Aorta (tissue), 5 donors: ENCODE measurements around the gene DSCAML1. TPM values are rescaled to one million over a fixed set of nuclear protein-coding genes. Genes with fewer than 3 reads are reported as not detected.

Experiments used
- ATAC-seq: fragments of 200-7000 bp; cut with Tn5 transposase; one replicate; pipeline ENCODE4 v1.9.1; 2022; ENCODE audit warnings: moderate library complexity; ENCODE audit not compliant: low FRiP score
- DNase-seq, 2 donors: peaks; one replicate each; pipeline ENCODE4 v3.0.0-alpha.2; 2020
- H3K27ac ChIP-seq, 2 donors: one replicate each; pipeline ENCODE4 v1.5.1; 2013; ENCODE audit warnings: low read length in 2 of 2, mild to moderate bottlenecking in 2 of 2, moderate library complexity in 2 of 2, control low read depth in 1 of 2, inconsistent platforms in 1 of 2, low read depth in 1 of 2
- H3K27me3 ChIP-seq, 2 donors: one replicate each; pipeline ENCODE4 v1.6.1; 2013; ENCODE audit warnings: control low read depth in 1 of 2, low read length in 1 of 2, mild to moderate bottlenecking in 1 of 2, moderate library complexity in 1 of 2; ENCODE audit not compliant: insufficient read depth in 2 of 2, control insufficient read depth in 1 of 2
- H3K36me3 ChIP-seq, 2 donors: one replicate each; pipeline ENCODE4 v1.6.1; 2013; ENCODE audit warnings: control low read depth in 1 of 2, low read length in 1 of 2, mild to moderate bottlenecking in 1 of 2; ENCODE audit not compliant: insufficient read depth in 2 of 2, control insufficient read depth in 1 of 2
- H3K4me1 ChIP-seq, 2 donors: one replicate each; pipeline ENCODE4 v1.6.1; 2013; ENCODE audit warnings: low read length in 2 of 2, control low read depth in 1 of 2, mild to moderate bottlenecking in 1 of 2, moderate library complexity in 1 of 2; ENCODE audit not compliant: insufficient read depth in 2 of 2, control insufficient read depth in 1 of 2
- H3K4me3 ChIP-seq, 2 donors: one replicate each; pipeline ENCODE4 v1.5.1; 2013; ENCODE audit warnings: low read length in 2 of 2, control low read depth in 1 of 2, mild to moderate bottlenecking in 1 of 2
- H3K9me3 ChIP-seq: one replicate; pipeline ENCODE4 v1.6.1; 2013; ENCODE audit warnings: mild to moderate bottlenecking, low read length; ENCODE audit not compliant: control insufficient read depth
- WGBS, 2 donors: extraction: QIAGEN DNeasy Blood & Tissue Kit; methylation state at CpG; one replicate each; pipeline ENCODE4 v1.1.7; 2013; 5-methylcytosine and 5-hydroxymethylcytosine counted together
- intact Hi-C, 2 donors: fragments of 100-400 bp; cut with DNase I; formaldehyde crosslinking; loops; one replicate each; pipeline versions ENCODE4 v1.14.2 to v1.15.0; 2022
- polyA plus RNA-seq, 2 donors: library from polyadenylated mRNA; stranded (reverse); fragments of 200-250 nt; gene quantifications; one replicate each; pipeline ENCODE4 v1.2.3, GENCODE V29; 2013
- total RNA-seq, 2 donors: library from RNA; stranded (reverse); fragmentation: NEBNext Ultra II Directional; extraction: Animal tissue kit (Norgen Biotek cat#: 25700); gene quantifications; one replicate each; pipeline ENCODE4 v1.2.1, GENCODE V29; 2021
- donor health status: healthy with polysubstance abuse.
- donor health status: Bipolar disorder and iron deficiency.
- donor health status: DM: no; HTN: no; CAD: no.
- donor health status: DM: no; HTN: no; CAD: no.
- donor health status: DM: yes; HTN: yes; CAD: no.

DSCAML1 gene
- total and polyA plus RNA-seq, 4 donors, result 0.13 to 2.2 (median 0.58) TPM; not detected in 1

DNA sequence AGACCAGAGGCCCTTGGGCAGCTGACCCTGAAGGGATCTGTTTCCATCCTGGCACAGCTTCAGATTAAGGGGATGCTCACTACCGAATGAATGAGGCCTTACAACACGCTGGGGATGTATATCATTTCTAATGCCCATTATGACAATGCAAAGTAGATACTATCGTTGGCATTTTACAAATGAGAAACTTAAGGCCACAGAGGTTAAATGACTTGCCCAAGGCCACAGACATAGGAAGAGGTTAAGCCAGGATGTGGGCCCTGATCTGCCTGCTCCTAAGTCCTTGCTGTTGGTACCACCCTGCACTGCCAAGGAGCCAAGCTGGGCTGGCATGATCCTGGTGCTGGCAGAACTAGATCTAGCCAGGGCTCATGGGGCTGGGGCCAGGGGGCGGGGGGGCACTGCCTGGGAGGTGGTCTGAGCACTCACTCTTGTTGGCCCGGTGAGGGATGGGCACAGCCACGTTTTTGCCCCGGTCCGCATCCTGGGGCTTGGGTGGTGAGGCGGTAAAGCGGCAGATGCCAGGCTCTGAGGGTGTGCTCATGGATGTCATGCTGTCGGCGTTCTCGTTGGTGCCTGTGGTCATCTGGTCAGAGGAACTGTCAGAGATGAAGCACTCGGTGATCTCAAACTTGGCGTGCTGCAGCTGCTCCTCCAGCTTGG lies 366.6 kb downstream of the DSCAML1 start:
- no peak for ATAC-seq
- DNase-seq, result peak in 1 of 2 donors; percentile 62
- Histone ChIP-seq H3K4me3 (no peak overlapping the region), H3K27me3 (no peaks in the 10 kb centered on the region), H3K9me3 (no peaks in the 10 kb centered on the region), H3K27ac (no peak overlapping the region), H3K4me1 (no peaks in the 10 kb centered on the region), H3K36me3 (no peaks in the 10 kb centered on the region)
- intact Hi-C loops, result no loop called here
- 88 to 93% methylated on average over 15 of the region's 15 CpGs for WGBS, 2 donors

DNA sequence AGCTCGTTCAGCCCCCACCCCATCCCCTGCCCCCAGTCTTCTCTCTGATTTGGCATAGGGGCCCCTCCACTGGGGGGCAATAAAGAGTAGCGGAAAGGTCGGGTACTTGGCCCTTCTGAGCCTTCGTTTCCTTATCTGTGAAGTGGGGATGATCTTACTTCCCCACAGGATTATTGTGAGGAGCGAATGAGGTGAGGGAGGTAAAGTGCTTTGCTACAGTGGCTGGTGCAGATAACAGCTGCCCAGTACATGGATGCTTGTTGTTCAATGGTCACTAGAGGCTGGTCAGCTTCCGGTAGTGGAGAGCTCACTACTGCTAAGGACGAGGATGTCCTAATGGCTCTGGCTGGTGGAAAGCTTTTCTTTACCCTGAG lies 368.2 kb downstream of the DSCAML1 start:
- Histone ChIP-seq H3K4me3 (no peak overlapping the region), H3K27me3 (no peaks in the 10 kb centered on the region), H3K4me1 (no peaks in the 10 kb centered on the region), H3K9me3 (no peaks in the 10 kb centered on the region), H3K27ac (no peak overlapping the region), H3K36me3 (no peaks in the 10 kb centered on the region)
- 76 to 82% methylated on average over 7 of the region's 7 CpGs for WGBS, 2 donors
- peak in 1 of 2 donors; percentile 10 for DNase-seq
- intact Hi-C loops, result loop anchor here (5.0 kb wide), 1 partner anchor 388 kb away; no protein-coding TSS in a partner anchor
- no peak for ATAC-seq

DNA sequence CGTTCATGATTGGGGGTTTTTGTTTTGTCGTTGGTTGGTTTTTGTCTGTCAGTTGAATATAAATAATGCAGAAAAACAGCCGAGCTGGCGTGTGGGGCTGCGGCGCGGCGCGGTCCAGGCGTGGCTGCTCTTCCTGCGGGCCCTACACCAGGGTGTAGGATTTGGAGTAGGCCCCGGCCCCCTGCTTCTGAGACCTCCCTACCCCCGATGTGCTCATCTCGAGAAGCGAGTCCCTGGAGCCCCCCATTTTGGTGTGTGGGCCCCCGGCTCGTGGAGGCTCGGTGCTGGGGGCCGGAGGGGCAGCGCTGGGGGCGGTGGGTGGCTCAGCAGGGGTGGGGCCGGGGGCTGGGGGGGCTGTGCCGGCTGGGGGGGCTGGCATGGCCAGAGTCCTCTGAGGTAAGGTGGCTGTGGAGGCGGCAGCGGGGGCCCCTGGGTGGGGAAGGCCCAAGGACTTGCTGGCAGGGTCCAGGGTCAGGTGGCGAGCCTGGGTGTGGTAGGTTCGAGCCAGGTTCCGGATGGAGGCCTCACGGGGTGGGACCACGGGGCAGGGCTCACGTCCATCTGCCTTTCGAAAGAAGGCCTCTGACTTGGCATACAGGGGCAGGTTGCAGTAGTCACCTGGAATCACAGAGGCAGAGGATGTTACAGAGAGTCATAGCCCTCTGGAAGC lies 368.7 kb downstream of the DSCAML1 start:
- no peaks in the 10 kb centered on the region for H3K27me3 ChIP-seq
- no peak overlapping the region for H3K4me3 ChIP-seq
- no peaks in the 10 kb centered on the region for H3K9me3 ChIP-seq
- WGBS, 2 donors, result 82 to 84% methylated on average over 32 of the region's 32 CpGs
- intact Hi-C loops, result loop anchor here (5.0 kb wide), 1 partner anchor 389 kb away; no protein-coding TSS in a partner anchor
- DNase-seq (peak in 1 of 2 donors; percentile 68), ATAC-seq (no peak)
- H3K27ac ChIP-seq, result no peak overlapping the region
- H3K36me3 ChIP-seq, result no peaks in the 10 kb centered on the region
- no peaks in the 10 kb centered on the region for H3K4me1 ChIP-seq

DNA sequence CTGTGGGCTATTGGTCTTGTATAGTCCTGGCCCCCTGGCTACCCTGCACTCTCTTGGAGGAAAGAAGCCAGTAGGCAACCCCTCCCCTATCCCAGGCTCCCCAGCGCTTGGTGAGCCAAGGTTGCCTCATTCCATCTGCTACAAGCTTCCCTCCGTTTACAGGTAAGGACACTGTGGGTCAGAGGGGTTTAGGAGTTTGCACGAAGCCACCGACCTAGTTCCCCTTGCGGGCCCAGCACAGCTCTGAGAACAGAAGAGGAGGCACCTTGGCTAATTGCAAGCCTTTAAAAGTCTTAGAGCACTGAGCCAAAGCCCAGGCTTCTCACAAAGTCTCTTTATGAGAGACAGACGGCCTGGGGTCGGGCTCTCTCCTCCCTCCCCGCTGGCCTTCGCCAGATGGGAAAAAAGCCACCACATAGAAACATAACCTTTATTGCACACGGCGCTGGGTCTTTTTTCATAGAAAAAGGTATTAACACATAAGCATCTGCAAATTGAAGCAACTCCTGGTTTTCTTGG lies 369.6 kb downstream of the DSCAML1 start:
- Histone ChIP-seq H3K36me3 (no peaks in the 10 kb centered on the region), H3K27me3 (no peaks in the 10 kb centered on the region), H3K4me3 (no peak overlapping the region), H3K27ac (no peak overlapping the region), H3K4me1 (no peaks in the 10 kb centered on the region), H3K9me3 (no peaks in the 10 kb centered on the region)
- ATAC-seq, result no peak
- WGBS, 2 donors, result 77% methylated on average over 11 of the region's 11 CpGs
- intact Hi-C loops, result loop anchor here (5.0 kb wide), 1 partner anchor 390 kb away; no protein-coding TSS in a partner anchor
- DNase-seq, result peak in 1 of 2 donors; percentile 38

DNA sequence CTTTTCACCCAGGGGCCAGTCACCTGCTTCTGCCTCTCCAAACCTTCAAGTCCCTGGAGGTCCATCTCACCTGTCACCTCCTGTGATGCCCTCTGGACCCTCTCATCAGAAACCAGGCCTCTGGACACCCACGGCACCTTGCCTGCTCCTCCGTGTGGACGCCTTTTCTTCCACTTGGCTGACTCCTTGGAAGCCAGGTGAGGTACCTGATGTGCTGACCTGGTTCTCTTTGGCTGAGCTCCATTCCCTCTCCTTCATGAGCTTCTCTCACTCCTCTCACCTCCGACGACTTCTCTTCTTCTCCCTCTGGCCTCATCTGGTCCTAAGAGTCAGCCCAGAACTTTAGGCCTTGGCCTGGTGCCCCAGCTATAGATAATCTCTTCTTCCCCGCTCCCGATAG lies 370.1 kb downstream of the DSCAML1 start:
- H3K9me3 ChIP-seq, result no peaks in the 10 kb centered on the region
- no peaks in the 10 kb centered on the region for H3K4me1 ChIP-seq
- ATAC-seq, result no peak
- peak in 1 of 2 donors; percentile 14 for DNase-seq
- no peak overlapping the region for H3K27ac ChIP-seq
- H3K4me3 ChIP-seq, result no peak overlapping the region
- no peaks in the 10 kb centered on the region for H3K27me3 ChIP-seq
- WGBS, 2 donors, result 89 to 92% methylated on average over 7 of the region's 7 CpGs
- no peaks in the 10 kb centered on the region for H3K36me3 ChIP-seq
- intact Hi-C loops, result loop anchor here (5.0 kb wide), 1 partner anchor 390 kb away; no protein-coding TSS in a partner anchor

DNA sequence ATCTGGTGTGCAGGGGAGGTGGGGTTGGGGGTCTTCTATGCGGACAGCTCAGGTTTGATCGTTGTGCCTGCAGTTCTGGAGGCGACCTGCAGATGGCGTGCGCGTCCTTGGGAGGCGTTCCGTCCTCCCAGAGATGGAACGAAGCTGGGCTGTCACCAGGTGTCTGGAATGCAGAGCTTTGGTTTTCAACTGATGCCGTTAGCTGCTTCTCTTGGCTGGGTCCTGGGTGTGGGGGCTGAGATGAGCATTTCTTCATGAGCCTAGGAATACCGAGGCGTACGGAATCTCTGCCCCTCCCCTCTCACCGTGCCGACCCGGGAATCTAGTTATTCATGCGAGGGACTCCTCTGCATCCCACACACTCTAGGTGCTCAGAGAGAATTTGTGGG lies 370.7 kb downstream of the DSCAML1 start:
- ATAC-seq (peak; percentile 54), DNase-seq (peak; percentile 72 to 88)
- Histone ChIP-seq H3K4me3 (no peak overlapping the region), H3K36me3 (no peaks in the 10 kb centered on the region), H3K27ac (no peak overlapping the region), H3K9me3 (no peaks in the 10 kb centered on the region), H3K27me3 (no peaks in the 10 kb centered on the region), H3K4me1 (no peaks in the 10 kb centered on the region)
- WGBS, 2 donors, result 4 to 7% methylated on average over 17 of the region's 17 CpGs
- intact Hi-C loops, result loop anchor here (5.0 kb wide), 1 partner anchor 391 kb away; no protein-coding TSS in a partner anchor

DNA sequence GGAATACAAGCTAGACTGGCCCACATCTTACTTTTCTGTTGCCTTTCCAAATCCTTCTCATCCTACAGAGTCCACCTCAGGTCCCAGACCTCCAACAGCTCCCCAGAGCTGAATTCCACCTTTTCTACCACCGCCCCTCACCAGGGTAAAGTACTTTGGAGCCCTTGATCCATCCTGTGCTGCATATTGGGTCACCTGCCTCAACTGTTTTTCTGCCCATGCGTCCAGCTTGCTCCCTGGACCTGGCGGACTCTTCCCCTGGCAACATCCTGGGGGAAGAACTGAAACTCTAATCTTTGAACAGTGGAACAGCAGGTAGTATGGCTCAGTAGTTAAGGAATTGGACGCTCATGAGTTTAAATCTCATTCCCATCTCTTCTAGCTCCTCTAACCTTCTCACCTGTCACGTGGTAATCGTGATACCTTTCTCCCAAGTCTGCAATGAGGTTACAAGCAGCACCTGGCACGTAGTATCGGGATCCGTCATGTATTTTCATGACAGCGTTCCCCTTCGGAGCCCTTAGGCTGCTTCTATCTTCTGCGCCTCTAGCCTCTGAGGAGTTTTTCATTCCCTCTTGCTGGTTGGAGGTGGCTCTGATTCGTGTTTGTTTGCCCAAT lies 371.2 kb downstream of the DSCAML1 start:
- 48 to 51% methylated on average over 13 of the region's 13 CpGs for WGBS, 2 donors
- intact Hi-C loops, result loop anchor here (5.0 kb wide), 1 partner anchor 392 kb away; no protein-coding TSS in a partner anchor
- no peaks in the 10 kb centered on the region for H3K4me1 ChIP-seq

DNA sequence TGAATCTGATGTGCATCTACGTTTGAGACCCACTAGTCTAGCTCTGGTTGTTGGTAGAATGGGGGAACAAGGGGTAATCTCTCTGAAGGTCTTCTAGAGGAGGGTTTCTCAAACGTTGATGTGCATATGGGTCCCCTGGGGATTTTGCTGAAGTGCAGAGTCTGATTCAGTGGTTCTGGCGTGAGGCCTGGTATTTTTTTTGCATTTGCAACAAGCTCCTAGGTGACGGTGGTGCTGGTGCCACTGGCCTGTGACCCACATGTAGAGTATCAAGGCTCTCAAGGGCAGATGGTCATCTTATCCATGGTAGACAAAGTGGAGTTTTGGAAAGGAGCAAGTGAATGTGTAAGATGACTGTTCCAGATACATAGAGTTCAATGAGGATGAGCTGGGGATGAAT lies 372.2 kb downstream of the DSCAML1 start:
- Histone ChIP-seq H3K27me3 (no peaks in the 10 kb centered on the region), H3K9me3 (no peaks in the 10 kb centered on the region), H3K36me3 (no peaks in the 10 kb centered on the region), H3K4me3 (no peak overlapping the region), H3K27ac (no peak overlapping the region), H3K4me1 (no peaks in the 10 kb centered on the region)
- WGBS, 2 donors, result 49 to 52% methylated on average over 4 of the region's 4 CpGs
- intact Hi-C loops, result loop anchor here (5.0 kb wide), 1 partner anchor 393 kb away; no protein-coding TSS in a partner anchor
- no peak for DNase-seq
- ATAC-seq, result no peak

More for the DNA sequence above, 371.2 kb downstream of the DSCAML1 start:
- Histone ChIP-seq H3K27me3 (no peaks in the 10 kb centered on the region), H3K36me3 (no peaks in the 10 kb centered on the region), H3K9me3 (no peaks in the 10 kb centered on the region), H3K27ac (no peak overlapping the region), H3K4me3 (no peak overlapping the region)
- DNase-seq, result peak in 1 of 2 donors; percentile 11
- ATAC-seq, result no peak
